NCI-H526 treated with DMSO at 0.1 percent for 48 hours (cell line): ENCODE measurements around the gene COX5B.
"Not testable (repeated sequence)": the region's sequence is repeated elsewhere in the genome, so short reads cannot be mapped to it uniquely, and the experiment has no call there.

Source experiments
- DNase-seq: peaks from one replicate; lab custom pipeline; 2025; lab: John Stamatoyannopoulos, UW

Gene COX5B

DNA sequence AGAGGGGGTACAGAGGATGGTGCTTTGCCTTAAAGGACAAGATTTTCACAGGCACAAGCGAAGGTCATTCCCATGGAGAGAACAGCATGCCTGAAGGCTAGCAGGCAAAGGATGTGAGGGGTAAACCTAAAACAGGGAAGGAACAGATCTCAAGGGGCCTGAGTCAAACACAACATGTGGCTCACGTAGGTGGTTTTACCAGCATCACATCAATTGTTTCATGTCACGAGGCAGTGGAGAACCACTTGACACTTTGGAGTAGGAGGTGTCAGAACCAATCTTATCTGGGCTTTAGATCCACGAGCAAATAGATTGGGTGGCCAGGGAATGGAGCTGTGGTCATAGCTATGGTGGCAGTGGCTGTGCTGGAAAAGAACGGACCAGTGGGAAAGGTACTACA, 8.4 kb downstream of the COX5B start:
- DNase-seq = no peak

DNA sequence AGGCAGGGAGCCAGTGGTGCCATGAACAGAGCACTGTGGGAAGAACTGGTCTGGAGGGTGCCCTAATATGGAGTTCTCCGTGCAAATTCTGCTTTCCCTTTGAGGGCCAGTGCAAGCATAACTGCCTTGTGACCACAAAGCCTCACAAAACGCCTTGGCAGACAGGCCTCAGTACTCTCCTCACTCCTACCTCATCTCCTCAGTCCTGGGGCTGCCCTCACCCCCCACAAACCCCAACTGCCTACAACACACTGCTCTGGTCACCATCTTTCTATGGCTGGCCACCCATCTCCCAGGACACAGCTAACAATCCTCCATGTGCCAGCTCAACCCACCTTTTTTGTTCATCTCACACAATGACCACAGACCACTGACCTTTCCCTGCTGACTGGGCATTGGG, 8.9 kb downstream of the COX5B start:
- DNase-seq = no peak

DNA sequence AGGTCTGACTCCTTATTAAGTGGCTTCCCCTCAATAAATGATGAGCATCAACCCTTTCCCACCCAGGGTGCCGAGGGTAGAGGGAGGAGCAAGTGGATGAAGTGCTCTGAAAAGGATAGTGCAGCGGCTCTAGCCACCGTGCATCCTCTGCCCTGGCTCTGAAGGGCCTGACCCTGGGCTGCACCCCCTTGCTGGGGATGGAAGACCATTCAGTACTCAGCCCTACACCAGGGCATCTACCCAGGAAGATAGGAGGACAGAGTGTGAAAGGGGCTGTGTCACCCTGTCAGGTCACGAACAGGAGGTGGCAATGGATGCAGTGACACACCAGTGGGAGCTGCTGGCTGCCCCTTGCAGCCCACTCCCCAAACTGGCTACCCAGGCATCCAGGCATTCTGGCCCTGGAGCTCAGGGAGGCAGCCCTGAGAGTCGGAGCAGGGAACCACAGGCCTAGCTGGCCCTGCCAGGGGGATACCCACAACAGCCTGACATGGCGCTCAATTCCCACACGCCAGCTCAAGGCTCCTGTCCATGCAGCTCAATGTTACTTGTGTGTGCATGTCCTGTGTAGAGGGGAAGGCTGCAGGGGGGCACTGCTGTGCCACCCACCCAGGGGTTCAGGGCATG, 10.4 kb downstream of the COX5B start:
- DNase-seq = no peak

DNA sequence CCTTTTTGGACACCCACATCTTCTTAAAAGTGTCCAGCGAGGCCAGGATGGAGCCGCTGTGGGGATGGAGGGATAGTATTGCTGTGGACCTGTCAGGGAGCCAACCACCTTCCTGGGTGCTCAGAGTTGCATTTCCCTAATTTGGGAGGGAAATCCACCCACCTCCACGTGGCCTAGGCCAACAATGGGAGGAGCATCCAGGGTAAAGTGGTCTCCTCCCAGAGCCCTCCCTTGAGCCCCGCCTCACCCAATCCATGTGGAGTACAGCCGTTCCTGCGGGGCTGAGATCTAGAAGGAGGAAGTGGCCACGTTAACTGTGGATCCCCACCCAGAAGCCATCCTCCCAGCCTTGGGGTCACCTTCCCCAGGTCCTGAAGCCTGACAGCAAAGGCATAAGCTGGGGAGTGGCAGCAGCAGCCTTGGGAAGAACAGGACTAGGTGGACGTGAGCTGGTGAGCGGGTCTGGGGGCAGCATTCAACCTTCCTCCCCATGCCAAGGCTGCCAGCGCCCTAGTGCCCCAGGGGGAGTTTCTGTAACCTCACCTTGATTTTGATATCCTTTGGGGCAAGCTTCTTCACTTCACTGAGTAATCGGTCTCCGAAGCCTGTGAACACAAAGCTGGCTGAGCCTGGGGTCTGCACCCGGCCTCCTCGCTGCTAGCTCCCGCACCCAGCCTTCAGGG, 11.2 kb downstream of the COX5B start:
- DNase-seq = no peak

DNA sequence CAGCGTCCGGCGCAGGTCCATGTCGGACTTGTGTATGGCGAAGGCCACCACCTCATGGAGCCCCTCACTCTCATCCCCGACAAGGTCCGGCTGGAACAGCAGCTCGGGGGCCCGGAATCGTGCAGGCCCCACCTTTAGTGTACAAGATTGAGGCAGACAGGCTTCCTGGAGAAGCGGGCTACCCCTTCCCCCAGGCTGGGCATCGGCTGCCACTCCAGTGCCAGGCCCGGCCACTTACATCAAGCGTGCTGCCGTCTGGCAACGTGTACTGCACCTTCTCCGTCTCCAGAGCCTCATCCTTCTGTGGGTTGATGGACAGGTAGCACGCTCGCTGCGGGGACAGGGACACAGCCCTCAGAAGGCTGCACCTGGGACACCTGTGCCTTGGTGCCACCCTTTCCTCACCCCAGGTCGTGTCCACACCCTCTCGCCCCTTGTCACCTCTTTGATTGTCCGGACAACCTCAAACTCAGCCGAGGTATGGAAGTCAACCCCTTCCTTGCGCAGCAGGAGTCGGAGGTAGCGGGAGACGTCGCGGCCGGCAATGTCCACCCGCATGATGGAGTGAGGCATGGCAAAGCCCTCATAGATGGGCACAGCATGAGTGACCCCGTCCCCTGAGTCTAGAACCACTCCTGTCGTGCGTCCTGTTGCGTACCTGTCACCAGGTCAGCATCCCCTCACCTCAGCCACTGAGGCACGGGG, 12.3 kb downstream of the COX5B start:
- DNase-seq = no peak

DNA sequence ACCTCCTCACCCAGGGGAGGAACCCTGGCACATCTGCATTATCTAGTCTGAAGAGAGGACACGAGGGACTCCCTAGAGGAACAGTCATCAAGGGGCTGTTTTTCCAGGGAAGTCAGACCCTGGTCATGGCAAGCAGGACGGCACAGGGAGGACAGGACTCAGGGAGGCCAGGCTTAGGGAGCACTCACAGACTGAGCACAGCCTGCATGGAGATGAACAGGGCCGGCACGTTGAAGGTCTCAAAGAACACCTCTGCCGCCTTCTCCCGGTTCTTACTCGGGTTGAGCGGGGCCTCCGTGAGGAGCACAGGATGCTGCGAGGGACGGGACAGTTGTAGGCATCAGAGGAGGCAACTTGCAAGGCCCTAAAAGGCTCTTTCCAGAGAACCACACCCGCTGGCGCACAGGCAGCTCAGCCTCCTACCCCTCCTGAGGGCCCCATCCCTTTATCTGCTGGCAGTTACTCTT, 12.9 kb downstream of the COX5B start:
- no peak for DNase-seq

DNA sequence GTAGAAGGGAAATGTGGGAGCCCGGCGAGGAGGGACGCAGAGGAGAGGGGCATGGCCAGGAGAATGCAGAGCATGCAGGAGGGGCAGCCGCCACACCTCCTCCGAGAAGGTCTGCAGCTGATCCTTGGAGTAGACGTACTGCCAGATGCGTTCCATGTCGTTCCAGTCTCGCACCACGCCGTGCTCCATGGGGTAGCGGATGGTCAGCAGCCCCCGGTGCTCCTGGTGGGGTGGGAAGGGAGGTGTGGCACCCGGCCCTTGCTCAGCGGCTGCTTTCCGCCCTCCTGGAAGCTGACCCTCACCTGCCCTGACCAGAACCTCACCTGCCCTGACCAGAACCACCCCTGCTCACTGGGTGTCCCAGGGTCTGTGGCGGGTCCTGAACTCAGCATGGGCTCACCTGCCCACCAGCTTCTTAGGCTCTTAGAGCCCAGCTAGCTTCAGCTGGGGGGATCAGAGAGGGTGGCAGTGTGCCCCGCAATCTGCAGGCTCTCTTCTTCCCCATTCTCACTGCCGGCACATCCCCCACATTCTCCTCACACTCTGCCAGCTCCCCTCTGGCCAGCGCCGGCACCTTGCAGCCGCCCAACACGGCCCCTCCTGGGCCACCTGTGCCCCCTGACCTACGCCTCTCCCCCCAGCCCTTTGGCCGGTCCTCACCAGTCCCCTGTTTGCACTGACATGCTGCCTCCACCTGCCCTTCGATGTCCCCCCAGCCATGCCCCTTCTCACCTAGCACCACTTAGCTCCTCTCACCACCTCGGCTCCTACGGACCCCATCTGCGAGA, 13.6 kb downstream of the COX5B start:
- DNase-seq = no peak

DNA sequence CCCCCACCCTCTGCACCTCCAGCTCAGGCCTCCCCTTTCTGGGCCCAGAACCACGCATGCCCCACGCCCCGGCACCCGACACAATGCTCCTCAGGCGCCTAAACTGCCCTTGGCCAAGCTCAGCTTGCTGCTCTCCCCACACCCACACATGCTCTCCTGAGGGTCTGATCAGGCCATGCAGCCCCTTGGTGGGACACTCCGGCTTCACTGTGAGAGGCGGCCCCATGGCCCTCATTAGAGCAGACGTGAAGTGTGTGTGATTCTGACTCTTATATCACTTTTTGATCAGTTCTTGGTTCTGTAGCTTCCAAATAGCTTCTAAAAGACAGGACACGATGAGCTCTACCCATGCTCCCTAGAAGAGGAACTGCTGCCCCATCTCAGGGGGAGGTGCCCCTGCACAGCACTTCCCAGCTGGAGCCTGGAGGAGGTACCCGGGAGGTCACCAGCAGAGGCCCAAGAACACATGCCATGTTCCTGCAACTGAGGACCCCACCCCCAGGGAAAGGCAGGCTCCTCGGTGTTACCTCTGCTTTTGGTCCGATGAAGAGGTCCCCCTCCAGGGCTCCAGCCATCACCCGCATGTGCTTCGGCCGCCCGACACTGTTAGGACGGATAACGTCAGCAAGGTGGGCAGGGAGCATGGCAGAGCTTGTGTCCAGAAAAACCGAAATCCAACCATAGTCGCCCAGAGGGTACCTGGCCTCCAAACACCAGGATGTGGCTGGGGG, 14.3 kb downstream of the COX5B start:
- no peak for DNase-seq

DNA sequence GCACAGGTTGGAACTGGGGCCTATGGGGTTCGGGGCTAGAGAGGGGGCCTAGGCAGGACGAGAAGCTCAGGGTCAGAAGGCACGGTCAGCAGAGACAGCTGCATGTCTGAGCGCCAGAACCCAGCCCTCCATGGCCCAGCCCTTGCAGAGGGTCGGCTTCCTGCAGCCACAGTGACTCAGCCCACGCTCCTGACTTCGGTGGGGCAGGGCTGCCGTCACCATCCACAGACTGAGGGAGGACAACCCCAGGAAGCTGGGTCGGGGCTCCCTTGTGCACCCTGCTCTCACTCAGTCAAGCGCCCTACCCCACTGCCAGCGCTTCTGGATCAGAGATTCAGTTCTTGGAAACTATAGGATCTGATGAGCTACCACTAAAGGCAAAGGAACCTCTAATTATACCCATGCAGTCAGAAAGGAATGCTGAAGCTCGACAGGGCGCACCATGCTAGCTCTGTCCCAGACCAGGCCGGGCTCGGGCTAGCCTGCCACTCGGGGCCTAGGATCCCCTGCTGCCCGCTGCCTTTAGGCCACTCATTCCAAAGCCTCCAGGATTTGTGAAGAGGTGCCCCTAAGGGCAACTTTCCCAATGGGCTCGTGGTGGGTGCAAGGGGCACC, 15.0 kb downstream of the COX5B start:
- no peak for DNase-seq

DNA sequence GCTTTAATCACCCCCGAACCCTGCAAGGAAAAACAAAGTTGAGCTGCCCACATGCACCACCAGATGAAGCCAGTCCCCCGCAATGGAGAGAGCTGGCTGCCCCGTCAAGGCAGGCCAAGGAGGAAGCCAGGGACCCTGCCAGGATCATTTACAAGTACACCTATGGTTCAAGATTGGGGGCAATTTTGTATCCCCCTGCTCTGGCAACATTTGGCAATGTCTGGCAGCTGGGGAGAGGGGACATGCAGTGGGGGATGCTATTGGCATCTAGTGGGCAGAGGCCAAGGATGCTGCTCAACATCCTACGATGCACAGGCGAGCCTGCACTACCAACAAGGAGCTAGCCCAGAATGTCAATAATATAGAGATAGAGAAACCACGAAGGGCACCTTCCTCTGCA, 16.1 kb downstream of the COX5B start:
- no peak for DNase-seq

DNA sequence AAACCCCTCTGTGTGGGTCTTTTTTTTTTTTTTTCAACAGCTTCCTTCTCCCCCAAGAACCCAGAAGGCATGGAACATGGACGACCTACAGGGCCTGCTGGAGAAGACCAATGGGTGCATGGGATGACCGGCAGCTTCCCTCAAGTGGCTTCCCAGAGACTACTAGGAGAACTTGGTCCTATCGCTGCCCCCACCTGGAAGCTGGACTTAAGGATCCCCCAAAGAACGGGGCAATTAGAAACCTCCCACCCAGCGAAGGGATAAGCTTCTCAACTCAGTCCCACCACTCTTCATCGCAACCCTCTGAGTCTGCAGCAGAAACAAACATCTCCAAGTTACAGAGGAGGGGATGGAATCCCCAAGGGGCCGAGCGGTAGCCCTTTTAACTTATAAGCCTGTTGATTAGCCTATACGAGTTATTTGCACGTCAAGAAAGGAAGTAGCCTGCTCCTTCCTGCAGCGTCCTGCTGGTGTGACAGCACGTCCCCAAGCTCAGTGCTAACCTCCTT, 16.6 kb downstream of the COX5B start:
- no peak for DNase-seq

DNA sequence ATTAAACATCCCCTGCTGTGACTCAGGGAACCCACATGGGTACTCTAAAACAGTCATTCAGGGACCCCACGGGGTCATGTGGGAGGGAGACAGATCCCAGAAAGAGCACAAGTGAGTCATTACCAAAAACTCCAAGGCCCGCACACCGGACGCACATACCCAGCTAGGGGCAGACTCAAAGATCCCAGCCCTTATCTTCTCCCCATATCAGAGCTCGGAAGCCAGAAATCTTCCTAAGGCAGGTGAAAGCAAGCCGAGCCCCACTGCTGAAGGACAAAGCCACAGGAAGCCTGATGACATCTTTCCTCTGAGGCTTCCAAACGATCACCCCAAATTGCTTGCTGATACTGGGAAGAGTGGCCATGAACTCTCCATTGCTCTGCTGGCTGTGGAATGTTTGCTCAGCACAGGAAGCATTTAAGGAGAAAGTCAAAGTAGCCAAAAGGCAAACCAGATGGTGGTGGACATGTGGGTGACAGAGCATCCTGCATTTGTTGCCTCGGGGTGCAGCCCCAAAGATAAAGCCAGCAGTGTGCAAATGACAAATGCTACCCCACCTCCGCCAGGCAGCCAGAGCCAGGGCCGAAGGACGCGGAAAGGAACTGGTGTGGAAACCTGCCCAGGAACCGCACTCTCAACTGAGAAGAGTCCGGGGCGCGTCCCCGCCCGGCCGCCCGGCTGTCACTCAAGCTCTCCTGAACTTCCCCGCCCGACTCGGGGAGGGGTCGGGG, 17.2 kb downstream of the COX5B start:
- peak; percentile 42 for DNase-seq

DNA sequence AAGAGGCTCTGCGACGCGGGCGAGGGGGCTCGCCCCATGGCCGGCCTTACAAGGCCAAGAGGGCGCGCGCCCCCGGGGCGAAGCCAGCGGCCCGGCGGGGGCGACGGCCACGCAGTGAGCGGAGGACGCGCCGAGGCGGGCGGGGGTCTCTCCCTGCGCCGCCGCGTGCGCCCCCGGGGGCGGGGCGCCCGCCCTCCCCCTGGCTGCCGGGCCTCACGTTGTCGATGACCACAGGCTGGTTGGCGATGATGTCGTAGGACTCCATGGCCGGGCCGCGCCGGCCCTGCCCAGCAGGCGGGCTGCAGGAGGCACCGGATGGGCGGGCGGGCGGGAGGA, 17.7 kb downstream of the COX5B start:
- no peak for DNase-seq

DNA sequence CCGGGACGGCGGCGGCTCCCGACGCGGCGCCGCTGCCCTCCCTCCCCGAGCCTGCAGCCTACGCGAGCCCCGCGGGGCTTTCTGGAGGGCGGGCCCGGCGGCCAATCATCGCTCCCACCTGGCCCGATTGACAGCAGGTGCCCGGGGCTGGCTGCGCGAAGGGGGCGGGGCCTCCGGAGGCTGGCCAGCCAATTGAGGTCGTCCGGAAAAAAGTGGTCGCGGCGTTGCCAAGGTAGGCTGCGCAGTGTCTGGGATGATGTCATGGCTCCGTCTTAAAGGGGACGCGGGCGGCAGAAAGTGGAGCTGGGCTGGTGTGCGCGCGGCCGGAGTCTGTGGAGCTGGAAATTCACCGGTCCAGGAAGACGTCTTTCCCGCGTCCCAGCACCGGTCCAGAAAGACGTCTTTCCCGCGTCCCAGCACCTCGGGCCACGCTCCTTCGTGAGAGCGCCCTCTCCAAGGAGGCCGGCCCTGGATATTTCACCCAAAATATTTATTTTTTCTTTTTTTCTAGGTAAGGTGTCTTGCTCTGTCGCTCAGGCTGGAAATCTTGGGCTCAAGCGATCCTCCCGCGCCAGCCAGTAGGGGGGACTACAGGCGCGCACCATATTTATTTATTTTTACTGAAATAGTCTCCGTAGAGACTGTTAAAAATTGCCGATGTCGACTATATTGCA, 18.2 kb downstream of the COX5B start, which contains the start of gene ACTR1B:
ACTR1B (minus strand) TSS at position 83 of the 674 bp plus-strand sequence. CDS start 154 bp downstream, outside the sequence.
- DNase-seq = peak; percentile 98

DNA sequence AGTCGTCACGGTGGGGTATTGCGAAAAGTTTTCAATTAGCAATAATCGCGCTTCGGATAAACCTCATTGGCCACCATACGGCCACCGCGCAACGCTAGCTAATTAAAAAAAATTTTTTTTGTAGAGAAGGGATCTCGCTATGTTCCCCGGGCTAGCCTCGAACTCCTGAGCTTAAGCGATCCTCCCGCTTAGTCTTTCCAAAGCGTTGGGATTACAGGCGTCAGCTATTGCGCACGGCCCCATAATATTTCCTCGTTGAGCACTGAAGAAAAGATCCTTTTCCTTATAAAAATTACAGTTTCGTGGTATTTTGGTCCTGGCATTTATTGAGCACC, 18.7 kb downstream of the COX5B start:
- no peak for DNase-seq

DNA sequence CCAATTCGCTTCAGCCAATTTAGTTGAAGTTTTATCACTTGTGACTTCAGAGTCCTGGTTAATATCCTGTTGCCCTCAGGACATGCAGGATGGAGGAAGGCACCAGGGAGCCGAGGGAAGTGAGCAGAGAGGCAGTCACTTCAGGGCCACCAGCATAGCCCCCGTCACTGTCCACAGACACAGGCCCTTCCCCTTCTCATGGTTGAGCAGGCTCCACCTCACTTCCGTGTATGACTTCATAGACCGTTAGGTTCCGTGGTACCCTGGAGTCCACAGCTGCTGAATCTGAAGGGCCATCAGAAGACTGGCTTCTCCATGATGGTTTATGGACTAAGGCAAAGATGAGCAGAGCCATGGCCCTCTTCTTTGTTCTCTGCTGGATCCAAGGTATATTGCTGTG, 23.6 kb downstream of the COX5B start, which contains the start of gene C2orf92:
C2orf92 (plus strand) TSS at position 266 of the 400 bp plus-strand sequence; CDS start at position 342, 76 bp downstream.
- DNase-seq = no peak

DNA sequence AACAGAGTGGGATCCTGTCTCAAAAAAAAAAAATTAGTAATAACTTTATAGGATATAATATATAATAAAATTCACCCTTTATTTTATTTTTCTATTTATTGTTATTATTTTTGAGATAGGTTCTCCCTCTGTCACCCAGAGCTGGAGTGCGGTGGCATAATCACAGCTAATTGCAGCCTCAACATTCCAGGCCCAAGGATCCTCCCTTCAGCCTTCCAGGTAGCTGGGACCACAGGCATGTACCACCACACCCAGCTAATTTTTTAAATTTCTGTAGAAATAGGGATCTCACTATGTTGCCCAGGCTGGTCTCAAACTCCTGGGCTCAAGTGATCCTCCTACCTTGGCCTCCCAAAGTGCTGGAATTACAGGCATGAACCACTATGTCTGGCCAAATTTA, 24.6 kb downstream of the COX5B start:
- DNase-seq = no peak

DNA sequence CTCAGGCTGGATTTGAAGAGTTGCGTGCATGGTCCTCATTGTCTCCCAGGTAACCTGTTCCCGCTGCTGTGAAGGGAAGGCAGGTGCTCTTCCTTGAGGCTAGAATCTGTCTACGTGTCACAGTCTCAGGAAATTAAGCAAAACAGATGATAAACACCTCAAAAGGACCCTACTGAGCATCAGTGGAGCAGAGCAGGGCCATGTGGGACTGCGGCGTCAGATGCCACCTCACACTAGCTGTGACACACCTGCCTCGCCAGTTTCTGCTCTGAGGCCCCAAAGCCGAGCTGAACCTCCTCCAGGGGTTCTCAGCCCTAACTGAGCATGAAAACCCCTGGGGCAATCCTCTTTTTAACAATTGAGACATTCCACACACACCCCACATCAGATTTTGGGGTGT, 25.7 kb downstream of the COX5B start:
- no peak for DNase-seq

DNA sequence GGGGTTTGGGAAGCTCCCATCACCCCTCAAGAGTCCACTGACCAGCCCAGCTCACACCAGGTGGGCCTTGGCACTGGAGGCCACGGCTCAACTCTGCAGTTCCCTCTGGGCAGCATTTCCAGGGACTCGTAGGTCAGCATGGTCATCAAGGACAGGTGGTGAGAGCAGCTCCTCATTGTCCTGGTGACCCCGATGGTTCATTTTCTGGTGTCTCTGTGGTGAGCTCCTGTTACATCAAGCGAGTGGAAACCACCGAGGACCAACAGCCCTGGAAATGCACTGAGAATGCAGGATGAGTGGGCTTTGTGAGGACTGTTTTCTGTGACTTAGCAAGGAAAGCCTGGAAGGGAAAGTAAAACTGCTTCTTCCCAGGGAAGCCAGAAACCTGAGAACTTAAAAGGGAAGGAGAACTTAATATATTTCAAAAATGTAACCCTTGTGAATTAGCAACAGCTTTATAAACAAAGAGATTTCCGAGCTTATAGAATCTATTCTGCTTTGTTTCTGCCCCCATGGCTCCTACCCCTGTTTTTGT, 26.8 kb downstream of the COX5B start:
- not testable (repeated sequence) for DNase-seq
